Osteocyte (in vitro differentiated cells): ENCODE results near the gene BTD. TPM values are rescaled to one million over a fixed set of nuclear protein-coding genes. Genes with fewer than 3 reads are reported as not detected.

ENCODE experiments used
- DNase-seq: peaks from one replicate; pipeline ENCODE4 v3.0.0; 2021; ENCODE audit warnings: mixed read lengths; ENCODE audit not compliant: unreplicated experiment; ENCODE audit errors: extremely low spot score
- H3K27ac Mint-ChIP-seq: one replicate; pipeline ENCODE4 v1.8.0; 2021; ENCODE audit warnings: mild to moderate bottlenecking, mixed read lengths; ENCODE audit not compliant: unreplicated experiment
- H3K27me3 Mint-ChIP-seq: one replicate; pipeline ENCODE4 v1.8.0; 2021; ENCODE audit warnings: mixed read lengths; ENCODE audit not compliant: unreplicated experiment
- H3K36me3 Mint-ChIP-seq: one replicate; pipeline ENCODE4 v1.8.0; 2021; ENCODE audit warnings: mixed read lengths; ENCODE audit not compliant: unreplicated experiment
- H3K4me1 Mint-ChIP-seq: one replicate; pipeline ENCODE4 v1.8.0; 2021; ENCODE audit warnings: mixed read lengths; ENCODE audit not compliant: unreplicated experiment
- H3K4me3 Mint-ChIP-seq: one replicate; pipeline ENCODE4 v1.8.0; 2021; ENCODE audit warnings: mild to moderate bottlenecking, moderate library complexity, mixed read lengths; ENCODE audit not compliant: unreplicated experiment
- H3K9me3 Mint-ChIP-seq: one replicate; pipeline ENCODE4 v1.8.0; 2021; ENCODE audit warnings: mixed read lengths; ENCODE audit not compliant: unreplicated experiment
- total RNA-seq: library from RNA; stranded (reverse); gene quantifications from 2 replicates; pipeline ENCODE4 v1.2.1, GENCODE V29; 2021
- TF ChIP-seq, protein P1 (sequence below): fragments of 200-600 bp; sonication (generic); IDR thresholded peaks from 2 replicates; pipeline ENCODE4 v1.5.0; 2021; ENCODE audit warnings: antibody characterized with exemption, mild to moderate bottlenecking, moderate library complexity

The BTD gene
- total RNA-seq, 1 donor from 2014 or later, result 28.9 TPM

DNA sequence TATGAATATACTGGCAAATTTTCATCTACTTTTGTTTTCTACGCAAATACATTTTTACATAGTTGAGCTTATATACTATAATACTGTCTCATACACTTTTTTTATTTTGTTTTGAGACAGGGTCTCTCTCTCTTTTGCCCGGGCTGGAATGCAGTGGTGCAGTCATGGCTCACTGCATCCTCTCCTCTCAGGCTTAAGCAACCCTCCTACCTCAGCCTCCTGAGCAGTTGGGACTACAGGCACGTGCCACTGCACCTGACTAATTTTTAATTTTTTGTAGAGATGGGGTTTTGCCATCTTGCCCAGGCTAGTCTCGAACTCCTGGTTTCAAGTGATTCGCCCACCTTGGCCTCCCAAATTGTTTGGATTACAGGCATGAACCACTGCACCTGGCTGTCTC is 26.1 kb upstream of the BTD start:
- no peak overlapping the region for H3K27ac Mint-ChIP-seq

DNA sequence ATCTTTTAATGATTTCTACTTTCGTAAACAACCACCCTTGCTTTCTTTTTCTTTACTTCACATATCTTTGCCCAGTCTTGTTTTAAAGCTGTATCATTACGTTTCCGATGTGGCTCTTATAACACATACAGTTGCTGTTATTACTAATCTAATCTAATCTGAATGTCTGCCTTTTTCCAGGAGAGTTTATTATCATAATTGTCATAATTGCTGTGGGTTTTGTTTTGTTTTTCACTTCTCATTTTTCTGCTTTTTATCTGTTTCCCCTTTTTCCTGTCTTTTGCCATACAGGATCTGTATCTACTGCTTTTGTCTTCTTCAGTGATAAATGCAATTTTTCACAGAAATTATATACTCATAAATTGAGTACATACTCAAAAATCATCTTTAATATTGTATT is 25.1 kb upstream of the BTD start:
- H3K9me3 Mint-ChIP-seq, result no peaks in the 10 kb centered on the region
- no peak for DNase-seq
- H3K27ac Mint-ChIP-seq, result no peak overlapping the region
- peaks cover 1% of the 10 kb centered on the region for H3K4me1 Mint-ChIP-seq
- TF ChIP-seq, protein P1, sequence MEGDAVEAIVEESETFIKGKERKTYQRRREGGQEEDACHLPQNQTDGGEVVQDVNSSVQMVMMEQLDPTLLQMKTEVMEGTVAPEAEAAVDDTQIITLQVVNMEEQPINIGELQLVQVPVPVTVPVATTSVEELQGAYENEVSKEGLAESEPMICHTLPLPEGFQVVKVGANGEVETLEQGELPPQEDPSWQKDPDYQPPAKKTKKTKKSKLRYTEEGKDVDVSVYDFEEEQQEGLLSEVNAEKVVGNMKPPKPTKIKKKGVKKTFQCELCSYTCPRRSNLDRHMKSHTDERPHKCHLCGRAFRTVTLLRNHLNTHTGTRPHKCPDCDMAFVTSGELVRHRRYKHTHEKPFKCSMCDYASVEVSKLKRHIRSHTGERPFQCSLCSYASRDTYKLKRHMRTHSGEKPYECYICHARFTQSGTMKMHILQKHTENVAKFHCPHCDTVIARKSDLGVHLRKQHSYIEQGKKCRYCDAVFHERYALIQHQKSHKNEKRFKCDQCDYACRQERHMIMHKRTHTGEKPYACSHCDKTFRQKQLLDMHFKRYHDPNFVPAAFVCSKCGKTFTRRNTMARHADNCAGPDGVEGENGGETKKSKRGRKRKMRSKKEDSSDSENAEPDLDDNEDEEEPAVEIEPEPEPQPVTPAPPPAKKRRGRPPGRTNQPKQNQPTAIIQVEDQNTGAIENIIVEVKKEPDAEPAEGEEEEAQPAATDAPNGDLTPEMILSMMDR, result no peak
- no peak overlapping the region for H3K4me3 Mint-ChIP-seq
- H3K36me3 Mint-ChIP-seq, result peaks cover 47% of the 10 kb centered on the region
- H3K27me3 Mint-ChIP-seq, result no peaks in the 10 kb centered on the region

More for the DNA sequence above, 26.1 kb upstream of the BTD start:
- H3K36me3 Mint-ChIP-seq, result peaks cover 50% of the 10 kb centered on the region
- TF ChIP-seq, protein P1, result no peak
- no peaks in the 10 kb centered on the region for H3K27me3 Mint-ChIP-seq
- no peak for DNase-seq
- no peak overlapping the region for H3K4me3 Mint-ChIP-seq
- peaks cover 1% of the 10 kb centered on the region for H3K4me1 Mint-ChIP-seq
- H3K9me3 Mint-ChIP-seq, result no peaks in the 10 kb centered on the region

DNA sequence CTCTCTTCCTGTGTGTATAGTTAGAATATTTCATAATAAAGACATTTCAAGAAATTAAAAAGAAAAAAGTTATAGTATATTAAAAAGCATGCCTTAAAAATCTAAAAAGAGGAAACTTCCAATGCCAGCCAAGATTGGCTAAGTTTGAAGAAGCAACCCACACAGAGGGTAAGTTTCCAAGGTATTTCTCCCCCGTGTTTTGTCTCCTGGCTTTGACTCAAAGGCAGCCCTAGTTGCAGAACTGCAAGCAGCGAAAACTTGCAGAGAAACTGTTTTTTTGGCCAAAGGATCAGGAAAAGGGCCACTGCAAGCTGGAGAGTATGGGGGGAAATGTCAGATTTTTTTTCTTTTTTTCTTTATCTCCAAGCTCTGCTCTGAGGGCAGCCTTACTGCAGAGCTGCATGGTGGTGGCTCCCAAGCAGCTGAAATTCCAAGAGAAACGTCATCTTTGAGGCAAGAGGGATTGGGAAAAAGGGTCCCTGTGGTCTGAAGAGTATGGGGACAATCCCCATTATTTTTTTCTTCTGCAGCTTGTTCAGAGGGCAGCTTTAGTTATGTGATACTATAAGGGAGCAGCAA is 23.2 kb upstream of the BTD start:
- DNase-seq, result no peak
- Mint-ChIP-seq H3K4me3 (no peak overlapping the region), H3K27me3 (no peaks in the 10 kb centered on the region), H3K27ac (no peak overlapping the region), H3K9me3 (no peaks in the 10 kb centered on the region), H3K4me1 (peaks cover 1% of the 10 kb centered on the region), H3K36me3 (peaks cover 54% of the 10 kb centered on the region)
- TF ChIP-seq, protein P1, result no peak

DNA sequence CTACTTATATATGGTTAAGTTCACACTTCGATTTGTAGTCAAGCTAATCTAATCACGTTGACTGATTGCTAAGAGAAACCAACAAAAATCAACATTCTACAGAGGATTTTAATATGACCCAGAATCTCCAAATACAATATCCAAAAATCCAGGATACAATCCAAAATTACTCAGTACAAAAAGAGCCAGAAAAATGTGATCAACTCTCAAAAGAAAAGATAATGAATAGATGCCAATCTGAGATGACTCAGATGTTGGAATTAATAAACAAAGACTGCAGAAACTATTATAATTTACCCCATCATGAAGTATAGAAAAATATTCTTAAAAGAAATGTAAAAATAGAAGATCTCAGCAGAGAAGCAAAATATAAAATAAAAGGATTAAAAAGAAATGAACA is 22.5 kb upstream of the BTD start:
- Mint-ChIP-seq H3K36me3 (peaks cover 49% of the 10 kb centered on the region), H3K27me3 (no peaks in the 10 kb centered on the region), H3K27ac (no peak overlapping the region), H3K4me3 (no peak overlapping the region), H3K9me3 (no peaks in the 10 kb centered on the region), H3K4me1 (peaks cover 1% of the 10 kb centered on the region)
- TF ChIP-seq, protein P1, result no peak
- DNase-seq, result no peak

DNA sequence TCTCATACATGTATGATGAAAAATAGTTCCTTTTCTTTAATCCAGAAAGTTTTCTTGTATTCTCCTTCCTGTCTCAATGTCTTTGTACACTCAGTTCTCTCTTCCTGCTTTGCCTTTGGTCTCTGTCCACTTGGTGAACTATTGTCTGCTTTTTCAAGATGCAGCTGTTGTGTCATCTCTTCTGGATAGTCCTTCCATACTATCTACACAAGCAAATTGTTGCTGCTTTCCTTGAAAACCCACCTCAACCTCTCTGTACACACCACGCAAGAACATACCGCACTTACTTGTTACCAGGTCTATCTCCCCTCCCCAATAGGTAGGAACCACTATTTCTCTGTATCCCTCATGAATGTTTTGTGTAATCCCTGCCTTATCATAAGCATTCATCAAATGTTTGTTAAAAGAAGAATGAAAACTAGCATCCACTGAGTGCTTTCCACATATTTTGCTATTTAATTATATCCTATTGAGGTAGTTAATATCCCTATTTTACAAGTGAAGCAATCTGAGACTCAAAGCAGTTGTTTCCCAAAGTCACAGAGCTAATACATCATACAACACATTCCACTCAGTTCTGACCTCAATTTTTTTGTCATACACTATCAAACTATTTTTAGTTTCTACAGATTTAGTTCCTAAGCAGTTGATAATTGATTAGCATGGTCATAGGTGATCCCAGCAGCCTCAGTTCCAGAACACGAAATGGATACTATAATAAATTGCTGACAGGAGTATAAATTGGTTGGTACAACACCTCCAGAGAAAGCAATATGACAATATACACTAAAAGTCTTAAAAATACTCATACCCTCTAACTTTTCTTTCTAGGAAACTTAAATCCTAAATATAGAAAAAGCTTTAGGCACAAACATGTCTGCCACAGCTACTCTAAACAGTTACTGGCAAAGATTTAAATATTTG is 19.8 kb upstream of the BTD start:
- Mint-ChIP-seq H3K36me3 (peaks cover 54% of the 10 kb centered on the region), H3K27me3 (no peaks in the 10 kb centered on the region), H3K4me1 (peaks cover 16% of the 10 kb centered on the region), H3K4me3 (no peak overlapping the region), H3K27ac (no peak overlapping the region), H3K9me3 (no peaks in the 10 kb centered on the region)
- no peak for DNase-seq
- TF ChIP-seq, protein P1, result no peak
